GM19025 (cell line): Measurements from ENCODE around the gene MFAP2.
"Not testable (repeated sequence)": the region's sequence is repeated elsewhere in the genome, so short reads cannot be mapped to it uniquely, and the experiment has no call there.

Experiments used
- ATAC-seq: cut with Tn5 transposase; IDR thresholded peaks from one replicate; pipeline ENCODE4 v1.9.1; 2021; ENCODE audit warnings: mild to moderate bottlenecking, low read depth, moderate library complexity; ENCODE audit not compliant: unreplicated experiment

MFAP2 gene

DNA sequence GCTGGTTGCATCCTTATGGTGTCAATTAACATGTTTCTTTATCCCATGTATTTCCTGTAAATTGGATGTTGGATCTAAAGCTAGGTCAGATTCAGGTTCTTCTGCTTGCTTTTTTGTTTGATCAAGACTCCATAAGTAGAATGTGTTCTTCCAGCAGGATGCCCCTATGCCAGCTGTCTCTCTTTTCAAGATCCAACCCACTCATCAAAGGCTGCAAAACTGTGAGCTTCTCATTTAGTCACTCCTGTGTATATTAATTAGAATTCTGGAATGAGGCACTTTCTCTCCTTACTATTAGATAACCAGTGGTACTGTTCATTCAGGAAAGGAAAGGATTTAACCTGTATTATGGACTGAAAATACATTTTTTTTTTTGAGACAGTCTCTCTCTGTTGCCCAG lies 46.5 kb downstream of the MFAP2 start:
- ATAC-seq, result not testable (repeated sequence)

DNA sequence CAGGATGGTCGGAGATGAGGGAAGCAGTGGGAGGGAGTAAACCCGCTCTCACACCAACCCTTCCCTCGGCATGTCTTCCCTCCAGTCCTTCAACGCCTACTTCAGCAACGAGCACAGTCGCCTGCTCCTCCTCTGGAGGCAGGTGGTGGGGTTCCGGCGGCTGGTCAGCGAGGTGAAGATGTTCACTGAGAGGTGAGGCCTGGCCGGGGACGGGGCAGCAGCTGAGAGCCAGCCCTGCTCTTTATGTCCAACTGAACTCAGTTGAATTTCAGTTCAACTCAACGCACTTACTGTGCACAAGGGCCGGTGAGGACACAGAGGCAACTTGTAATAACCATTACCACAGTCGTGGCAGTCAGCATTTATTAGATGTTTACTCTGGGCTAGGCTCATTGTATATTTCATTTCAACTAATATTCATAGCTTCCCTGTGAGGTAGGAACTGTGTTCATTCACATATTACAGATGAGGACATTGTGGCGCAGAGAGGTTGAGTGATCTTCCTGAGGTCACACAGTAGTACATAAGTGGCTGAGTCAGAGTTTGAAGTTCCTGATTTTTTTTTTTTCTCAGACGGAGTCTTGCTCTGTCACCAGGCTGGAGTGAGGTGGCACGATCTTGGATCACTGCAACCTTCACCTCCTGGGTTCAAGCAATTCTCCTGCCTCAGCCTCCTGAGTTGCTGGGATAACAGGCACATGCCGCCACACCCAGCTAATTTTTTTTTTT lies 49.0 kb downstream of the MFAP2 start:
- not testable (repeated sequence) for ATAC-seq

GRCh38 chr1:16929146-16930041 lies 51.0 kb downstream of the MFAP2 start:
- ATAC-seq, result not testable (repeated sequence)

- ATAC-seq, result no peak
Measured at GRCh38 chr1:16927711-16928485, 52.5 kb downstream of the MFAP2 start.

DNA sequence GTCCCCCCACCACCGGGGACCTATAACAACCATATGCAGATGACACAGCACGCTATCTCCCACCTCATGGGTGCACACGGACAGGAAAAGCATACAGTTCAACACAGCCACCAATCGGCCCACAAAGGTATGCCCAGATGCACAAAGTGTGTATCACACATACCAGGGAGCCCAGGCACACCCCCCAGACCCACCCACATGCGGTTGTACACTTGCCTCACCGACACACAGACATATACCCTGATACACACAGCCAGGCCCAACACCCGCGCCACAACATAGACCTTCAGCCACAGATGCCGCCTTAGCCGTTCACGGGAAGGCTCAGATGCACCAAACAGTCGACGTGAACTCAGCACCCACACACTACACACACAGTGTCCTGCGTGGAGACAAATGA lies 53.2 kb downstream of the MFAP2 start:
- ATAC-seq, result no peak

DNA sequence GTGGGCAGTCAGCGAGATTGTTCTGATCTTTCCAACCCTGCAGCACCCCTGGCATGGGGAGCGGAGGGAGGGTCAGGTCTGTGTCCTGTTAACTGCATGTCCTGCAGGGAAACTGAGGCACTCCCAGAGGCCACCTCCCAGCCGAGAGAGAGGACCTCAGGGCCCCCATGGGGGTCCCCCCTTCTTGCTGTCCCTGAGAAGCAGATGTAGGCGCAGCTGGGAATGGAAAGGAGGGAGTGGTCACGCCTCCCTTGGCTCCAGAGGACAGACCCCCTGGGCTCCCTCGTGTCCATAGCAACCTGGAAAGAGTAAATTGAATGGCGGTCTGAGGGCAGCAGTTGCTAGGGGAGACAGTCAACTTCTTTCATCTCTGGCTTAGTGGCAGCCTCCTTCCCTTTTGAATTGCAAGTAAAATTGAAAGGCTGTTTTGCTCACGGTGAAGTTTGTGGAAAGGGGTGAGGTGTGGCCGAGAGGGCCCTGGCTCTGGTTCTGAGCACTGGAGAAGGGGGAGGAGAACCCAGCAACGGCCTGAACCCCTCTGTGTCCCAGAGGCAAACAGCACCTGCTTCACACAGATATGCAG lies 53.8 kb downstream of the MFAP2 start:
- ATAC-seq, result no peak

- no peak for ATAC-seq
Measured at GRCh38 chr1:16925635-16926490, 54.6 kb downstream of the MFAP2 start.

GRCh38 chr1:16924919-16925477 lies 55.4 kb downstream of the MFAP2 start:
- no peak for ATAC-seq
